Stimulated activated CD4-positive, alpha-beta T cell treated with anti-CD3 and anti-CD28 coated beads, Interleukin-1b, Interleukin-23, amount 100 ng/mL, for 1 hour (primary cell): ENCODE data around the gene GABRG3.
"Not testable (repeated sequence)": the region's sequence is repeated elsewhere in the genome, so short reads cannot be mapped to it uniquely, and the experiment has no call there.

ENCODE experiments used
- DNase-seq, 2 donors: peaks; one replicate each; pipeline ENCODE4 v3.0.0-alpha.2; 2020; ENCODE audit warnings: low read depth in 2 of 2

Gene GABRG3

DNA sequence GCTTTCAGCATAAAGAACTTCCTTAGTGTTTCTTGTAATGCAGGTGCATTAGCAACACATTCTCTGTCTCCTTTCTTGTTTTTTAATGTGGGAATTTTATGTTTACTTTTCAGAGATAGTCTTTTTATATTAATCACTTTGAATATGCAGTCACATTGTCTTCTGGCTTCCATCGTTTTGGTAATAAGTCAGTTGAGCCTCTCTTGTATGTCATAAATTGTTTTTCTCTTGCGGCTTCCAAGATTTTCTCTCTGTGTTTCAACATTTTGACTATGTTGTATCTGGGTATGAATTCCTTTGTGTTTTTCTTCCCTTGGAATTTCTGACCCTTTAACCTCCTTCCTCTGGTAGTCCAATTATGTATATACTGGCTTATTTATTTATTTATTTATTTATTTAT, 25.3 kb downstream of the GABRG3 start:
- no peak for DNase-seq

DNA sequence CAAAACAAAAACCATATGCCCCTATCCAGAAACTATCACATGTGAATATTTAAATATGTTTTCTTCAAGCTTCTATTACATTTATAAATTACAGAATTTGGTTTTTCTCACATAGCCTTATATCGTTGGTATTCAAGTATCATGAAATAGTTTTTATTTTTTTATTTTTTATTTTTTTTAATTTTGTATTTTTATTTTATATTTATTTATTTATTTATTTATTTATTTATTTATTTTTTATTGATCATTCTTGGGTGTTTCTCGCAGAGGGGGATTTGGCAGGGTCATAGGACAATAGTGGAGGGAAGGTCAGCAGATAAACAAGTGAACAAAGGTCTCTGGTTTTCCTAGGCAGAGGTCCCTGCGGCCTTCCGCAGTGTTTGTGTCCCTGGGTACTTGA, 32.0 kb downstream of the GABRG3 start:
- not testable (repeated sequence) for DNase-seq

DNA sequence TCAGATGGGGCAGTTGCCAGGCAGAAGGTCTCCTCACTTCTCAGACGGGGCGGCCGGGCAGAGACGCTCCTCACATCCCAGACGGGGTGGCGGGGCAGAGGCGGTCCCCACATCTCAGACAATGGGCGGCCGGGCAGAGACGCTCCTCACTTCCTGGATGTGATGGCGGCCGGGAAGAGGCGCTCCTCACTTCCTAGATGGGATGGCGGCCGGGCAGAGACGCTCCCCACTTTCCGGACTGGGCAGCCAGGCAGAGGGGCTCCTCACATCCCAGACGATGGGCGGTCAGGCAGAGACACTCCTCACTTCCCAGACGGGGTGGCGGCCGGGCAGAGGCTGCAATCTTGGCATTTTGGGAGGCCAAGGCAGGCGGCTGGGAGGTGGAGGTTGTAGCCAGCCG, 33.2 kb downstream of the GABRG3 start:
- not testable (repeated sequence) for DNase-seq

DNA sequence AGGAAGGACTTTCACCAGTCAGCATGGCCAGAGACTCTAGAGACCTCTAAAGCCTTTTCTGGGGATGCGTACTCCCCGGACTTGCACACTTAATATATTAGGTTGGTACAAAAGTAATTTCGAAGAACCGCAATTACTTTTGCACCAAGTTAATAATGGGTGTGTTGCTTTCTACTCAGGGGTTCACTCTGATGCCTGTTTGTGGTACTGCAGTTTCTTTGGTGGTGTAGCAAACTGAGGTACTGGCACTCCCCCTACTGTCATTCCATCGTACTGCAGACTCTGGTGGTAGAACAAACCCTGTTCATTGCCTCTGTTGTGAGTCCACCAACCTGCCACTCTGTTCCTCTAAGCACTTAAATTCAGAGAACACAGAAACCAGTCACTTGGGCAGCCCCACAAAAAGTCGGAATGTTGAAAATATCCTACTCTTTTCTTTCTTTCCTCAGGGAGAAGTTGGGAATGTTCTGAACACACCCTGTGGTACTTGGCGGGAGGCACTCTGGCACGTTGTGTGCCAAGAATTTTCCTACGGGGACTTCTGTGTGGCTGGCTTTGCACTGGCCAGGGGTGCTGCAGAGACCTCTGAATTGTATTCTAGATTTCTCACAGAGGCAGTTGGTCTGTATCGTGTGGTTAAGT, 46.3 kb downstream of the GABRG3 start:
- no peak for DNase-seq

DNA sequence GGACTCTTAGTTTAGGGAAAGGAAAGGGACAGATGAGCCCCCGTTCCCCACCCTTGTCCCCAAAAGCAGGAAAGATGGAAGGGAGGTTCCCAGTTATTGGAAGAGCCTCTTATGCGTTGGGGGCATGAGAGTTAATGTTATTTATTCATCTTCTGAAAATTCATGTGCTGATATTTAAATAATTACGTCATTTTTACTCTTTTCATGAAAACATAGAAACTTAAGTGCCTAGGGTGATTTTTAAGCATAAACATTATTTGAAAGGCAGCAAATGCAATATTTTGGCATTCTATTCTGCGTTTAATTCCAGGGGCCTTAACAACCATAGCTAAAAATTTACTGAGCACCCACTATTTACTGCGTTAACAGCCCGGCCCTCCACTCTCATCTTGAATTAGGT, 48.7 kb downstream of the GABRG3 start:
- DNase-seq, result no peak

DNA sequence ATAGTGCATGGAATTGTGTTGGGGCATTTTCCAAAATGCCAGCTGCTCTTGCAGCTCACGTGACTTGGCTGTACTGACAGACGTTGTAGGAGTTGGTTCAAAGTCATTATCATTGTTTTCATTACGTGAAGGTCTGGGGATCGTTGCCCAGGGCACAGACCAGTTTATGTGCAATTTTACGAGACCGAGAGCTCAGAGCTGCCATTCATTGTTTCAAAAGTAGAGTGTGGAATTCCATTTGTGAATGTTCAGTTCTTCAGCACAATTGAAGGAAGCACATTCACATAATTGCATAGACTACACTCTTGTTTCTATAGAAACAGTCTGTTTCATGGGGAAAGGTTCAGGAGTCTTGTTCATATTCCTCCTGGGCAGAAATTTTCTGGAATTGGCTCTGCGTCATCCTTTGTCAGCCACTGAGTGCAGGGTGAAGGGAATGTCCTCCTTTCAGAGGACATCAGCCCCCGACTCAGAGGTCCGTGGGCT, 54.5 kb downstream of the GABRG3 start:
- no peak for DNase-seq

DNA sequence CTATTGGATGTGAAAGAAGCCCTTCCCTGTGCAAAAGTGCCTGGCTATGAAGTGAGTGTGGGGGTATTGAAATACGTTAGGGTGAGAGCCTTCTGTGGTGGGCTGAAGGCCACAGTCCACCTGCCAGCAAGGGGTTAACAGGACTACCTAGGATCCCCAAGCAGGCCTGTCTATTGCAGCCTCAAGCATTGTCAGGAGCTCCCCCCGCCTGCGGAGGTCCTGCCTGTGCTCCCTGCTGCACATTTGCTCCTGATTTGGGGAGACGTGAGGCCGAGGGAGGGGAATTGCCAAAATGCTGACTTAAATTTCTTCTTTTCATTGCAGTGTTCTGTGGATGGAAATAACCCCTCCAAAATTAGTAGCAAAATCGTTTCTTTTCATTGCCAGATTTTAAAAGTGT, 56.2 kb downstream of the GABRG3 start:
- no peak for DNase-seq

DNA sequence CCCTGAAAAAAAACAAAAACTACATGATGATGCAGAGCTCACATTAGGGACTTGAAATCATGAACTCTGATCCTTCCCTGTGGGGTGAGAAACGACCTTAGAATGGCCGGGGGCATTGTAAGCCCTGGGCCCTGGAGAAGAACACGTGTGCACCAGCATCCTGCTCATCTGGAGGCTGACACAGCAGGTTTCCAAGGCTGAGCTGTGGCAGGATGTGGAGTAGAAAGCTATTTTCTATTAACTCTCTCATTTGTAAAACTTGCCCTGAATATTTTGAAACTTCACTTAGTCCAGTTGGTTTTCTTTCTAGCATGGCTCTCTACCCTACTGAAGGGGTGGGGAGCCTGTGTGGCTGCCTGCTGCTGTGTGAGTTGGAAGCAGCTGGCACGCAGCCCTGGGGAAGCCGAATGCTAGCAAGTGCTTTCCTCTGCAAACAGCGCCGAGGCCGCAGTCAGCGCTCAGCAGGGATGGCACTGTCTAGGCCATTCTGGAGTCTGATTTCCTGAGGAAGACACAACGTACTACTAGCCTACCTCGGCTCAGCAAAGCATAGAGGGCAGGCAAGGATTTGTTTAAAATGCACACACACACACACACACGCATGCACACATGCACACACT, 58.0 kb downstream of the GABRG3 start:
- no peak for DNase-seq

DNA sequence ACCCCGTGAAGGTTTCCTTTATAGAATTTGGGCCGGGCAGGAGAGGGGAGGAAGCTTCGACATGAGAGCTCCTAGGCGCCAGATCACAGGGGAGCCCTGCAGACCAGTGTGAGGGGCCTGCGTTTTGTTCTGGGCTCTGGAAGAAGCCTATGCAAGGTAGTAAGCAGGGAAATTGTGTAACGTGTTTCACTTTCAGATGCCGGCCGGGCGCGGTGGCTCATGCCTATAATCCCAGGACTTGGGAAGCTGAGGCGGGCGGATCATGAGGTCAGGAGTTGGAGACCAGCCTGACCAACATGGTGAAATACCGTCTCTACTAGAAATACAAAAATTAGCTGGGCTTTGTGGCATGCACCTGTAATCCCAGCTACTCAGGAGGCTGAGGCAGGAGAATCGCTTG, 65.2 kb downstream of the GABRG3 start:
- no peak for DNase-seq

DNA sequence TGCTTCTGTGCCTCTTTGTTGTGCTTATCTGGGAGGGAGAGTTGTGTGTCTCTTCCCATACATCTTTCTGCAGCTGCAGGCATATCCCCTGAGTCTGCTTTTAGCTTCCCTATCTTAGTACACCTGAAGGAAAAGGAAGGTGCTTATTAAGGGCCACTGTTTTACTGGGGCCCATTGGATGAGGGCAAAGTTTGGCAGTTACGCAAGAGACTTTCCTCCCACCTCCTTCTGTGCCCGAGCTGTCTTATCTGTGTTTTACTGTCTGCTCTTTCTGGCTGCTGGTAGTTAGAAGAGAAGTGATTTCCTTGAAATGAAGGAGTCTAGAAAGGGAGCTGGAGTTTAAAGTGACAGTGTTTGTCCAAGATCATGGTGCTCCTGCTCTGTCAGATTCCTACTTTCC, 66.5 kb downstream of the GABRG3 start:
- no peak for DNase-seq

DNA sequence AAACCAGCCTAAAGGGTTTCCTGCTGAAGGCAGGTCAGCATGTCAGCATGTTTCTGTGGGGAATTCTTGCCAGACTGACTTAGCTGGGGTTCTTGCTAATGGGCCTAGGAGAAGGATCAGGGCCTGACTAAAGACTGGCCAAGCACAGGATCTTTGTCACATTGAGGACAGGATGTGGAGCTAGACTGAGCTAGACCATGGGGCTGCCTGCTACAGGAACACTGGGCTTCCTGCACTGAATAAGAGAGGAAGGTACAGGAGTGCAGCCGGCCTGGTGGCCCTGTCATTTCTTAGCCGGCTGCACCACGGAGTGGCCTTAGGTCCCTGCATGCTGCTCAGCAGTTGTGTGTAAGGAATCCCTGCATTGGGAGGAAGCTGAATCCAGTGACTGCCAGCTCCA, 68.2 kb downstream of the GABRG3 start:
- no peak for DNase-seq

DNA sequence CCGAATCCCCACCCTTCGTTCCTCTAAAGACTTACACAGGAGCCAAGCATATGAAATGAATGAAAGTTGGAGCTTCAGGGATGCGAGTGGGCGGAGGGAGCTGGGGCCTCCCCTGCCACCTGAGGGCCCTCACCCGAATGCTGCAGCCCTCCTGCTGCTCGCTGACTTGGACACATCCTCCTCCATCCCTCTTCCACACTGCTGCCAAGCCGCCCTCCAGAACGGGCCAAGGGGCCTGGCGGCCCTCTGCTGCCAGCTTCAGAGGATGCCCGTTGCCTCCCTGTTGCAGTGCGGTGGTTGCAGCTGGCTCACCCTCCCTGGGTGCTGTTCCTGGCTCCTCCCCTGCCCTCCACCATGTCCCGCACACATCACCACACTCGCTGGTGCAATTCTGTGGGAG, 71.2 kb downstream of the GABRG3 start:
- DNase-seq, result no peak

DNA sequence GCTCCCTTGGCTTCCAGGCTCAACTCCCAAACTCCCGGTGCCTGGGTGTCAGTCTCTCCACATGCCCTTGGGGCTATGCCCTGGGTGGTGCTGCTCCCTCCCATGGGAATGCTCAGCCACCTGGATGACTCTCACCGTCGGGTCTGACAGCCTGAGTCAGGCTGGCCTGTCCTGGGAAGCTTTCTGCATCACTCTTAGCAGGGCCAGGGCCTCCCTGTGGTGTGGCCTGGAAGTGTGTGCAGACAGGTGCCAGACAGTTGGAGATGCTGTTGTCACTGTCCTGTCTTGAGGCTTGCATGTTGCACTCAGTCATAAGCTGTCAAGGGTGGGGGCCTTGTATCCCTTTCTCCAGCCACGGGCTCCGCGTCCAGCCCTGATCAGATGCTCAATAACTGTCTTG, 71.7 kb downstream of the GABRG3 start:
- DNase-seq, result no peak

DNA sequence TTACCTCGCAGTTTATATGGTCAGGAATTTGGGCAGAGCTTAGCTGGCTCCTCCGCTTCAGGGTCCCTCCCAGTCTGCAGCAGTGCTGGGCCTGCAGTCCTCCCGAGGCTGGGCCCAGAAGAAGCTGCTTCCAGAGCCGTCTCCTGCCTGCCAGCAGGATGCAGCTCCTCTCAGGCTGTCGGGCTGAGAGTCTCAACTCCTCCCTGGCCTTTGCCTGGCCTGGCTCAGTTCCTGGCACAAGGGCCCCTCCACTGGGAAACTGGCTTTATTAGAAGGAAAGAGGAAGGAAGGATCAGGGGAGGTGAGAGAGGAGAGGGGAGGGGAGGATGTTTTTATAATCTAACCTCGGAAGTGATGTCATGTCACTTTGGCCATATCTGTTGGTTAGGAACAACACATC, 72.8 kb downstream of the GABRG3 start:
- no peak for DNase-seq

DNA sequence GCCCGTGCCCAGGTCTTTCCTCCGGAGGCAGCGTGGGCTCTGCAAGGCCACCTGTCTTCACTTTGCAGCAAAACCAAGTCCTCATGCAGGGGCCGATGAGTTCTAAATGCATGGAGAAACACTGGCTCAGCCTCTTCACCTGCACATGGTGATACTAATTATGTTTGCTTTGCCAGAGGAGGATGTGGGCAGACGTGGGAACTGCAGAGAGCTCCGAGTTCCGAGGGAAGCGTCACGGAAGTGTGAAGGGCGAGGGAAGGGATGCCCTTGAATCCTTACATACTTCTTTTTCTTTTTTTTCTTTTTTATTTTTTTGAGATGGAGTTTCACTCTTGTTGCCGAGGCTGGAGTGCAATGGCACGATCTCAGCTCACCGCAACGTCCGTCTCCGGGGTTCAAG, 74.8 kb downstream of the GABRG3 start:
- DNase-seq, result no peak

DNA sequence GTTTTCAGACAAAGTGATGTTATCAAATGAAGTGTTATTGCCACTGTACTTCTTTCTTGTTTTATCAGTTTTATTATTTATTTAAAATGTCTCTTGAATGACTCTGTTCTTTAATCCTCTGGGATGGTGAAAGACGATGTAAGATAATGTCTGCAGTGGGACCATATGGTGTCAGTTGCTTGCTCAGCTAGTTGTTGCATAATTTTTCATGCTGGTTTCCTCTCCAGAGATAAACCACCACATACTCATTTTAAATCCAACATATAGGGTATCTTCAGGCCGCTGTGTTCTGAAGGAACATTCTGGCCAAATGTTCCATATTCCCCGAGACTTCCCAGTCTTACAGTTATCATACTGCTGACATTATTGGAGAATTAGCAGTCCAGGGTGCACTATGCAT, 75.9 kb downstream of the GABRG3 start:
- no peak for DNase-seq

DNA sequence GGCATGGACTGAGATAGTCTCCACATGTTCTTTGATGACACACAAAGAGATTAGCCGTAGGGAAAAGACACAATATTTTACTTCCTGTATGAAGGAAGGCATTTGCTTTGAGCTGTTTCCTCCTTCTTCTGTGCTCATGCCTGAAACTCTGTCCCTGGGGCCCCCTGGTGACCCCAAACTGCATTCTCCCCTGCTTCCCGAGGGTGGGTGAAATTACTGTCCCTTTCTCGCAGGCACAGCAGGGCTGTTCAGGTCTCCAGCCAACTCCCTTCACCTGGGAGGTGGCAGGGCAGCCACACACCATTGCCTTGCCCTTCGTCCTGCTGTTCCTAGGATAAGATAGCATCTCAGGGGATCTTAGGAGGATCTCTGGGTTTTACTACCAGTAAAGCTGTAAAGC, 79.2 kb downstream of the GABRG3 start:
- no peak for DNase-seq

DNA sequence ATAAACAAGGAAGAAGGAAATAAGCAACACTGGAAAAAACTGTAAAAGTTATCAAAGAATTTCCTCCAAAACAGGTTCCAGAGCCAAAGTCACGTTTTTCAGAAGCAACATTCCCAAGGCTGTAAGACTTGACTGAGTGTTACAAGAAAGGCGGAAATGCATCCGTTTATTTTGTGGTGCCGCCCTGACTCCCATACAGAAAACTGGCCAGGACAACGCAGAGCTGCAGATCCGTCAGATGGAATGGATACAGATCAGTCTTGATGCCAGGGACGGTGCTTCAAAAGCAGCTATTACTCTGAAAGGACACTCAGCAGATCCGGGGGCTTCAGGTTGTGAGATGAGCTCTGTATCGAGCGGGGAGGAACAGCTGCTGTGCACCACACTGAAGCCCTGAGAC, 83.4 kb downstream of the GABRG3 start:
- DNase-seq, result no peak

DNA sequence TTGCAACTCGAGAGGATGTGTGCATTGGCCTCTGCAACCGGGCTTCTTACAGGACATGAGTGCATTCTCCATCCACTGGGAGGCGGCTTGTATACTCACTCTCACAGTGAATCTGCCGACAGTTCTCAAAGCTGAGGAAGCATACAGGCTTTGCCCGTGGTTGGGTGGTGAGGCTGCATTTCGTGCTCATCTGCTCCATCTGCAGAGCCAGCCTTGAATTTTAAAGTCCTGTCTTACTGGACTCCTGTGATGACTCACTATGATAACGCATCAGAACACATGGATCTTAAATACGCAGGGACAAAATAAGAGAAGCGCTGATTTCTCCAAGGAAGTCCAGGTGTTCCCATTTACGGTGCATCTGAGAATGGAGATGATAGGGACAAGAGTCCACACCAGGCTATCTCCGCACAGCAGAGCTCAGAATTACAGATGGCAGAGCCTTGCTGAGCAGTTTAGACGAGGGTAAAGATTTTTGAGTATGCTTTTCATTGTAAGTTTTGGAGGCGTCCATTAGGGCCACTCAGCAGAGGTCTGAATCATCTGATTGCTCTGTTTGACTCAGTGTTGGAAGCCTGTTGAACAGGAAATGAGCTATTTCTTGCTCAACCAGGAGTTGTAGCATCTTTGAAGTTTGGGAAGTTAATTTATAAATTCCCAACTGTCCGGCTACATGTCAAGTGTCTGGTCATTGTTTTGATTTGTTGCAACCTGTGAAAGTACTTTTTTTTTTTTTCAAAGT, 87.1 kb downstream of the GABRG3 start:
- DNase-seq, result no peak

DNA sequence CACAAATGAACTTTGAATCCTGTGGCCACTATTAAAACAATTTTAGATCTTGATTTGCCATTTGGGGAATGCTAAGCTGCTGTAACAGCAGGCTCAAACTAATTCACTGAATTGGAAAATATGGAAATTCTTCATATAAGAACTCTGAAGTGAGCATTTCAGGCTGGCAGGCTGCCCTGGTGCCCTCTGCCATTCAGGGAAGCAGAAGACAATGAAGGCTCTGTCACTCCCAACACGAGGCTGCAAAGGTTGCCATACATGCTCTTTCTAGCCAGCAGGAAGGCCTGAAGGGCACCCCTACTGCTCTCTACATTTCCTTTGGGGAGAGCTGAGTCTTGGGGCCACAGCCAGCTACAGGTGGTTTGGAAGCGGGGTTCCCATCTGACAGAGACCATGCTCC, 88.0 kb downstream of the GABRG3 start:
- no peak for DNase-seq

DNA sequence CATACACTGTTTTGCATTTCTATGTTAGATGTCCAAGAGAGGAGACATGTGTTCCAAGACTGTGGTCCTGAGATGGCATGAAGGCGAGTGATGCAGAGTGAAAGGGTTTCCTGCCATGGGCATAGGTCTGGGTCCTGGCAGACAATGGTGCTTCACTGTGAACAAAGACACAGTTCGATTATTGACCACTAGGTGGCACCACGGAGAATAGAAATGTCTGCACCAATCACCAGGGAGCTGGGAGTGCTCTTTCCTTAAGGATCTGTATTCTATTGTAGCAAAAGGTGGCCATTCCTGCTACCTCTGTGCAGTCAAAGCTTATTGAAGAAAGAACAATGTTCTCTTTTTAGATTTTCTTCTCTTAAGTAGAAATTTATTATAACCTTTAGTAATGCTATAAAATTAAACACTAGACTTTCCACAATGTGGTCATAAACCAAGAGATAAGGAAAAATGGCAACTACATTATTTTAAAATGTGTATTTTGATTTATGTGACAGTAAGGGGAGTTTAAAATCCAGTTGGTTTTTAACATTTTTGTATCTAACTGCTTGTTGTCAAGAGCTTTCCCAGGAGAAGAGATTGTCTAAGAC, 88.7 kb downstream of the GABRG3 start:
- DNase-seq, result no peak

DNA sequence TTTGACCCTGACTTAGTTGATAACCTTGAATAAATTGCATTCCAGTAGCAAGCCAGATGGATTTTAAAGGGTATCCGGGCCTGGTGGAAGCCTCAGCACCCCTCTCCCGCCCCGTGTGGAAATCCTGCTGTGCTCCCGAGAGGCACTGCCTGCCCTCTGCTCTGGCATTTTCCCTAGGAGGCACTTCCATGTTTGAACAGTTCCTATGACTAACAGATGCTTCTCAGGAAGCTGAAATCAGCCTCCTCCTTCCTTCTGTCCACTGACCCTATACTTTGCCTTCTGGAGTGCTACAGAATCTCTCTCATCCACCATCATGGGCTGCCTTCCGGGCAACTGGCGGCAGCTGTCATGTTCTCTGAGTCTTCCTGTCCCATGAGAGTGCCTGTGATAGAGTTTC, 90.8 kb downstream of the GABRG3 start:
- no peak for DNase-seq

DNA sequence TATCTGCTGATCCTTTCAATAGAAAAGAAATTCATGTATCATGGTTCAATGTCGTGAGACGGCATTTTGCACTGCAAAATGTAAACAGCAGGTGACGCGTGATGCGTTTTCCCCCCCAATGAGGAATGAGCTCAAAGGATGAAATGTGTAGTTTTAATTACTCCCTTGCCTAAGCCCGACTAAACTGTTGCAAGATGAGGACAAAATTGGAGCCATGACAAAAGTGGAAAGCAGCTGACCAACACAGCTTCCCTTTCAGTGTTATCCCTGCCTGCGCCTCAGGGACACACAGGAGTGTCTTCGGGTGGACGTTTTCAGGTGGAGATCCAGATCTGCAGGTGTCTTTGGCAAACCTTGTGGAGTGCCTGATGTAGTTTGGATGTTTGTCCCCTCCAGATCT, 92.0 kb downstream of the GABRG3 start:
- no peak for DNase-seq
